ENCODE measurements around the gene SLC1A2.

SLC1A2 gene

GRCh38 chr11:35223991-35224390, 195.4 kb downstream of the SLC1A2 start:
- DNase-seq (ENCODE audit: low read depth), result no peak

- no peak for DNase-seq (ENCODE audit: low read depth)
Measured at GRCh38 chr11:35223371-35223796, 196.0 kb downstream of the SLC1A2 start.

GRCh38 chr11:35218956-35219355, 200.4 kb downstream of the SLC1A2 start:
- DNase-seq (ENCODE audit: low read depth), result no peak

GRCh38 chr11:35216962-35217678, 202.2 kb downstream of the SLC1A2 start:
- no peak for DNase-seq (ENCODE audit: low read depth)

- DNase-seq (ENCODE audit: low read depth), result no peak
Measured at GRCh38 chr11:35215945-35216344, 203.4 kb downstream of the SLC1A2 start.

GRCh38 chr11:35214792-35215193, 204.6 kb downstream of the SLC1A2 start:
- no peak for DNase-seq (ENCODE audit: low read depth)

- no peak for DNase-seq (ENCODE audit: low read depth)
Measured at GRCh38 chr11:35214226-35214770, 205.1 kb downstream of the SLC1A2 start.

- DNase-seq (ENCODE audit: low read depth), result no peak
Measured at GRCh38 chr11:35211952-35212351, 207.4 kb downstream of the SLC1A2 start.

GRCh38 chr11:35210876-35211546, 208.3 kb downstream of the SLC1A2 start:
- no peak for DNase-seq (ENCODE audit: low read depth)

- no peak for DNase-seq (ENCODE audit: low read depth)
Measured at GRCh38 chr11:35208795-35209194, 210.6 kb downstream of the SLC1A2 start.

GRCh38 chr11:35207471-35208403, 211.6 kb downstream of the SLC1A2 start:
- no peak for DNase-seq (ENCODE audit: low read depth)

- no peak for DNase-seq (ENCODE audit: low read depth)
Measured at GRCh38 chr11:35206616-35207015, 212.7 kb downstream of the SLC1A2 start.

GRCh38 chr11:35204614-35205013, 214.7 kb downstream of the SLC1A2 start:
- no peak for DNase-seq (ENCODE audit: low read depth)
